Left cardiac atrium (tissue), 4 donors: ENCODE measurements around the gene HLX. TPM values are rescaled to one million over a fixed set of nuclear protein-coding genes. Genes with fewer than 3 reads are reported as not detected.
A peak's percentile ranks its signal among the peaks of the same experiment; 100 is the strongest.

Experiments used
- ATAC-seq, 2 donors: fragments of 200-7000 bp; cut with Tn5 transposase; one replicate each; pipeline ENCODE4 v1.9.1; 2020; ENCODE audit warnings: mild to moderate bottlenecking in 2 of 2, moderate library complexity in 2 of 2
- DNase-seq: peaks from one replicate; pipeline ENCODE4 v3.0.0-alpha.2; 2020
- intact Hi-C, 2 donors: fragments of 100-400 bp; cut with DNase I; formaldehyde crosslinking; loops; one replicate each; pipeline versions ENCODE4 v1.14.1 to v1.15.1; 2022 to 2023
- total RNA-seq, 2 donors: library from RNA; stranded (reverse); fragmentation: NEBNext Ultra II Directional; extraction: Animal tissue kit (Norgen Biotek cat#: 25700); gene quantifications; one replicate each; pipeline ENCODE4 v1.2.1, GENCODE V29; 2021
- donor health status: DM: no; HTN: yes; CAD: no.
- donor health status: DM: no; HTN: yes; CAD: no; lungs with severe emphysema.
- donor health status: DM: yes; HTN: yes; CAD: no.
- donor health status: Dilated cardiomyopathy.

The HLX gene
- total RNA-seq, 2 donors from 2014 or later = 4.5 to 10.7 TPM

- no peak for DNase-seq
- intact Hi-C loops = loop anchor here (10.0 kb wide), 2 partner anchors 154 to 324 kb away; no protein-coding TSS in a partner anchor
- no peak for ATAC-seq
Measured at GRCh38 chr1:220880362-220880670, 1.1 kb downstream of the HLX start.

GRCh38 chr1:220880726-220881506, 1.7 kb downstream of the HLX start:
- intact Hi-C loops = loop anchor here (10.0 kb wide), 2 partner anchors 154 to 324 kb away; no protein-coding TSS in a partner anchor
- ATAC-seq (no peak), DNase-seq (peak; percentile 68)

GRCh38 chr1:220882061-220882891, 3.0 kb downstream of the HLX start:
- peak in 1 of 2 donors; percentile 2 for ATAC-seq
- intact Hi-C loops = loop anchor here (10.0 kb wide), 2 partner anchors 153 to 323 kb away; no protein-coding TSS in a partner anchor
- DNase-seq = no peak

- intact Hi-C loops = loop anchor here (10.0 kb wide), 2 partner anchors 150 to 320 kb away; no protein-coding TSS in a partner anchor
- no peak for ATAC-seq
Measured at GRCh38 chr1:220884109-220884980, 5.1 kb downstream of the HLX start.

GRCh38 chr1:220884981-220885918, 6.0 kb downstream of the HLX start:
- intact Hi-C loops = loop anchor here (10.0 kb wide), 2 partner anchors 150 to 320 kb away; no protein-coding TSS in a partner anchor
- no peak for ATAC-seq
- no peak for DNase-seq

More at GRCh38 chr1:220884109-220884980, 5.1 kb downstream of the HLX start:
- DNase-seq = no peak

- ATAC-seq (no peak), DNase-seq (no peak)
- intact Hi-C loops = loop anchor here (10.0 kb wide), 2 partner anchors 149 to 319 kb away; no protein-coding TSS in a partner anchor
Measured at GRCh38 chr1:220885971-220886370, 6.7 kb downstream of the HLX start.

- DNase-seq (no peak), ATAC-seq (no peak)
- intact Hi-C loops = loop anchor here (10.0 kb wide), 2 partner anchors 148 to 318 kb away; no protein-coding TSS in a partner anchor
Measured at GRCh38 chr1:220886470-220887201, 7.4 kb downstream of the HLX start.

- ATAC-seq (no peak), DNase-seq (no peak)
- intact Hi-C loops = loop anchor here (10.0 kb wide), 2 partner anchors 148 to 318 kb away; no protein-coding TSS in a partner anchor
Measured at GRCh38 chr1:220887202-220887519, 7.9 kb downstream of the HLX start.

- intact Hi-C loops = loop anchor here (10.0 kb wide), 2 partner anchors 147 to 317 kb away; no protein-coding TSS in a partner anchor
- DNase-seq = no peak
- peak in 1 of 2 donors; percentile 61 for ATAC-seq
Measured at GRCh38 chr1:220887520-220888416, 8.5 kb downstream of the HLX start.

- intact Hi-C loops = loop anchor here (10.0 kb wide), 2 partner anchors 146 to 316 kb away; no protein-coding TSS in a partner anchor
- ATAC-seq = no peak
- DNase-seq = no peak
Measured at GRCh38 chr1:220888417-220888986, 9.3 kb downstream of the HLX start.

GRCh38 chr1:220889333-220889732, 10.1 kb downstream of the HLX start:
- ATAC-seq (no peak), DNase-seq (no peak)
- intact Hi-C loops = loop anchor here (10.0 kb wide), 2 partner anchors 145 to 315 kb away; no protein-coding TSS in a partner anchor

- DNase-seq (no peak), ATAC-seq (no peak)
- intact Hi-C loops = loop anchor here (10.0 kb wide), 2 partner anchors 145 to 315 kb away; no protein-coding TSS in a partner anchor
Measured at GRCh38 chr1:220889848-220890287, 10.6 kb downstream of the HLX start.

GRCh38 chr1:220890602-220891001, 11.4 kb downstream of the HLX start:
- no peak for DNase-seq
- intact Hi-C loops = no loop called here
- ATAC-seq = no peak

- ATAC-seq (no peak), DNase-seq (no peak)
- intact Hi-C loops = no loop called here
Measured at GRCh38 chr1:220891224-220892085, 12.2 kb downstream of the HLX start.

GRCh38 chr1:220892086-220892376, 12.8 kb downstream of the HLX start:
- intact Hi-C loops = no loop called here
- DNase-seq (no peak), ATAC-seq (no peak)
